Hematopoietic multipotent progenitor cell treated with erythropoietin and hydrocortisone succinate and interleukin-3 and kit ligand, for 4 days (in vitro differentiated cells): ENCODE results near the gene TRIL.

Experiments used
- DNase-seq: peaks from one replicate; pipeline ENCODE4 v3.0.0-alpha.2; 2015

TRIL gene

GRCh38 chr7:28958235-28958979 lies at the start of gene TRIL:
TRIL (minus strand) TSS chr7:28958330; CDS start chr7:28958046, 284 bp downstream.
- DNase-seq, result peak; percentile 34

- DNase-seq, result no peak
Observed at GRCh38 chr7:29007127-29007526, 49.0 kb upstream of the TRIL start.

GRCh38 chr7:29005829-29006228 lies 47.7 kb upstream of the TRIL start:
- DNase-seq, result no peak

- DNase-seq, result no peak
Observed at GRCh38 chr7:29005406-29005805, 47.3 kb upstream of the TRIL start.

- DNase-seq, result no peak
Observed at GRCh38 chr7:29003703-29004102, 45.6 kb upstream of the TRIL start.

GRCh38 chr7:29000717-29001076 lies 42.6 kb upstream of the TRIL start:
- no peak for DNase-seq

- DNase-seq, result no peak
Observed at GRCh38 chr7:28999895-29000716, 42.0 kb upstream of the TRIL start.

- no peak for DNase-seq
Observed at GRCh38 chr7:28999427-28999826, 41.3 kb upstream of the TRIL start.

GRCh38 chr7:28998105-28998504 lies 40.0 kb upstream of the TRIL start:
- DNase-seq, result no peak

- no peak for DNase-seq
Observed at GRCh38 chr7:28996836-28997235, 38.7 kb upstream of the TRIL start.

GRCh38 chr7:28993371-28993770 lies 35.2 kb upstream of the TRIL start:
- DNase-seq, result no peak

- DNase-seq, result no peak
Observed at GRCh38 chr7:28992798-28993197, 34.7 kb upstream of the TRIL start.

GRCh38 chr7:28990200-28990960 lies 32.2 kb upstream of the TRIL start:
- no peak for DNase-seq

GRCh38 chr7:28989211-28989980 lies 31.3 kb upstream of the TRIL start:
- DNase-seq, result no peak

GRCh38 chr7:28988810-28989209 lies 30.7 kb upstream of the TRIL start:
- DNase-seq, result no peak

- DNase-seq, result no peak
Observed at GRCh38 chr7:28988091-28988490, 30.0 kb upstream of the TRIL start.

- peak; percentile 45 for DNase-seq
Observed at GRCh38 chr7:28986765-28987110, 28.6 kb upstream of the TRIL start.

- no peak for DNase-seq
Observed at GRCh38 chr7:28986028-28986764, 28.1 kb upstream of the TRIL start.

- DNase-seq, result peak; percentile 85
Observed at GRCh38 chr7:28984631-28985030, 26.5 kb upstream of the TRIL start.

GRCh38 chr7:28984217-28984616 lies 26.1 kb upstream of the TRIL start:
- DNase-seq, result no peak

- DNase-seq, result no peak
Observed at GRCh38 chr7:28983396-28984190, 25.5 kb upstream of the TRIL start.

- no peak for DNase-seq
Observed at GRCh38 chr7:28981161-28981465, 23.0 kb upstream of the TRIL start.
